HG03175 (cell line): ENCODE data around the gene TEX44.

Experiments
- ATAC-seq: cut with Tn5 transposase; IDR thresholded peaks from one replicate; pipeline ENCODE4 v1.9.1; 2021; ENCODE audit warnings: mild to moderate bottlenecking, moderate library complexity; ENCODE audit not compliant: unreplicated experiment

The TEX44 gene

DNA sequence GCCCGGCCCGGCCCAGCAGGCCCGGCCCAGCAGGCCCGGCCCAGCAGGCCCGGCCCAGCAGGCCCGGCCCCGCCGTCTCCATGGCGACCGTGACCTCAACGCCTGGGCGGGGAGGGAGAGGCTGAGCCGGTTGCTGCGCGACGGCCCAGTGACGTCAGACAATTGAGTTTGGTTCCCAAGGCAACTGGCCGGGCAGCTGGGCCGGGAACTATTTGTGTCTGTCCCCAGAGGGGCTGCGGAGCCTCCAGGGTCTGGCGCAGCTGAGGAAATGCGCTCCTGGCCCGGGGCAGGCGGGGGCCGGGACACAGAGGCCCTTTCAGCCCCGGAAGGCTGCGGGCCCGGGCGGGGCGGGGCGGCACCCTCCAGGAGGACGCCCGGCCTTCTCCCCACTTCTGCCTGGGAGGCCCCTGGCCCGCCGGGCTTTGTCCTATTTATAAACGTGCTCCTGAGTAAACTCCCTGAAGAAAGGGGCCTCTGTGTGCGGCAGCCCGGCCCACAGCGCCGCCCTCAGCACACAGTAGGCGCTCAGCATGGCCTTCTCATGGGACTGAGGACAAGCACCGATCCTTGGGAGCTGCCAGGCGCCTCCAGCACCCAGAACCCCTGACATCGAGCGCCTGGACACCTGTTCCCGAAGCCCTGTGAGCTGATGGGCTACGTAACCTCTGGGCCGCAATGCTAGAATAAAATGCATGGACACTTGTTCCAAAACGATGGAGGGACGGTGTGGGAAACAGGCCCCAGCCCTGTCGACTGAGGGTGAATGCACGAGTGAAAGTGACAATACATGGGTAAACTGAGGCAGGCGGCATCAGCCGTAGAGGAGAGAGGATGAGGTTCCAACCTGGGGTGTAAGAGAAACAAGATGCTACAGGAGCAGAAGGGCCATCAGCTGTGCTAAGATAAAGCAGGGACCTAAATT, 12.3 kb downstream of the TEX44 start:
- peak; percentile 88 for ATAC-seq

DNA sequence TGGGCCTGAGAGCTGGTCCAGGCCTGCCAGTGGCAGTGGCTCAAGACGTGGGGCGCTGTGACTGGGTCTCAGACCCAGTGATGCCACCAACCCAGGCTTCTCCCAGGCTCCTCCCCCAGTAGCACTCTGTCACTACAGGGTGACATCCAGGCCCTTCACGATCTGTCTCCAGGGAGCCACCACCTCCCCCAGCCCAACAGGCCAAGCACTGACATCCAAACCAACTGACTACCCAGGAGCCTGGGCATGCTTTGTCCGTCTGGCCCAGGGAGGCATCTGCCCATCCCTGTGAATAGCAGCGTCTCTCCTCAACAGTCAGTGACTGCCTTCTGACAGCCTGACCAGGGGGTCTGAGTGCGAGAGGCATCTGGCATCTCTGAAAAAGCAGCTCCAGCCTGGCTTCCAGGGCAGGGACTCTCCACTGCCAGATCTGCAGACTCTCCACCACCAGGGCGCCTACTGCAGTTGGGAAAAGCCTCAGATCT, 13.0 kb downstream of the TEX44 start:
- no peak for ATAC-seq

DNA sequence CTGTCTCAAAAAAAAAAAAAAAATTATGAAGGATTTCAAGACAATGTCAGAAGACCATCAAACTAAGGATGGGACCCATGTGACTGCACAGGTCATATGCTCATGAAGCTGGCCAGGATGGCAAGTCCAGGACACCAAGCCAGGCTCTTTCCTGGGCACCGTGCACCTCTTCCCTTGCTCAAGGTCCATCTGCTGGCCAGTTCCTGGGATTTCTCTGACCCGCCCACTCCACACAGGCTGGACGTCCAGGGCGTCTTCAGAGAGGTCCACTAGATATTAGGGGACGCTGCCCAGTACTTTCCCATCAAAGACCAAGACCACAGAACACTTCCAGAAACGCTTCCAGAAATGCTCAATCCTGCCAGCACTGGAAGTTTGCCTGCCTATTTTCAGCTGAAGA, 14.3 kb downstream of the TEX44 start:
- no peak for ATAC-seq

DNA sequence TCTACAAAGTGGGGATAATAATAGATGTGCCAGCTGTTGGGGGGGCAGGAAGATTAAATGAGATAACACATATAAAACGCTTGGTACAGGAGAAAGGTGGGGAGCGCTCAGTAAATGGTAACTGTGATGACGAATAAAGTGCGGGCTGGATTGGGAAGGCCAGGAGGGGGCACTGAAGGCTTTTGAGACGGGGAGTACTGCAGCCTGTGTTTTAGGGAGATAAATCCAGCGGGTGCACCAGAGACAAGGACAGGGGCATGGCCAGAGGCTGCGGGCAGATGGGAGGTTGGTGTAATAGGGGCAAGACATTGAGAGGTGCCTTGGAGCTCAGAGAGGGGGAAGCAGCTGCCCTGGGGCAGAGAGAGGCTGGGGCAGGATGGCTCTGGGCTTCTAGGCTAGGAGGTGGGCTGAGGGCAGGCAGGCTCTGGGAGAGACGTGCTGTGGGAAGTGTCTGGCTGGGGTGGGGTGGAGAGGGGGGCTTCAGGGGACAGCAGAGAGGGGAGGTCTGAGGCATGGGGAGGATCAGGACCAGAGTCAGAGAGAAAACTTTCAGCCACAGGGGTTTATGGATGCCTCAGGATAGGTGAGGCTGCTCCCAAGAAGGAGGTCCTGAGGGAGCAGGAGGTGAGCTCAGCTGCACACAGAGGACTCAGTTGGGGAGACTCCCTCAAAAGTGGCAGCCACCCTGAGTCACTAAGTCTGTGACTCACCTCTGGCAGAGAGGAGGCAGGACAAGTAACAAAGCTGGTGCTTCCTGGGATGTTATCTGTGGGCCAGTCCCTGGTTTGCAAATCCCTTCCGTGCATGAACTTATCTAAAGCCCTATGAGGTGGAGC, 18.8 kb downstream of the TEX44 start:
- no peak for ATAC-seq

DNA sequence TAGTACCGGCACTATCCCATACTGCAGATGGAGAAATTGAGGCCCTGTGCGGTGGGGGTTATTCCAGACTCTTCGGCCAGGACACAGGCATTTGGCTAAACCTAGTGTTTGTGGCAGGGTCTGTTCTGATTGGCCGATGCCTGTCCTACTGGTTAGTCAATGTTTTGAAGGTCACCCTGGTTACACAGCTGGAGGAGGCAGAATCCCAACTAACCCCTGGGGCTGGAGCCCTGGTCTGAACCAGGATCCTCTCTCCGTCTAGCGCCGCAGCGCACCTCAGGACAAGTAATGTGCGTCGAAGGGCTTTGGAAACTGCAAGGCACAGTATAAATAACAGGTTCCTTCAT, 19.4 kb downstream of the TEX44 start:
- no peak for ATAC-seq

DNA sequence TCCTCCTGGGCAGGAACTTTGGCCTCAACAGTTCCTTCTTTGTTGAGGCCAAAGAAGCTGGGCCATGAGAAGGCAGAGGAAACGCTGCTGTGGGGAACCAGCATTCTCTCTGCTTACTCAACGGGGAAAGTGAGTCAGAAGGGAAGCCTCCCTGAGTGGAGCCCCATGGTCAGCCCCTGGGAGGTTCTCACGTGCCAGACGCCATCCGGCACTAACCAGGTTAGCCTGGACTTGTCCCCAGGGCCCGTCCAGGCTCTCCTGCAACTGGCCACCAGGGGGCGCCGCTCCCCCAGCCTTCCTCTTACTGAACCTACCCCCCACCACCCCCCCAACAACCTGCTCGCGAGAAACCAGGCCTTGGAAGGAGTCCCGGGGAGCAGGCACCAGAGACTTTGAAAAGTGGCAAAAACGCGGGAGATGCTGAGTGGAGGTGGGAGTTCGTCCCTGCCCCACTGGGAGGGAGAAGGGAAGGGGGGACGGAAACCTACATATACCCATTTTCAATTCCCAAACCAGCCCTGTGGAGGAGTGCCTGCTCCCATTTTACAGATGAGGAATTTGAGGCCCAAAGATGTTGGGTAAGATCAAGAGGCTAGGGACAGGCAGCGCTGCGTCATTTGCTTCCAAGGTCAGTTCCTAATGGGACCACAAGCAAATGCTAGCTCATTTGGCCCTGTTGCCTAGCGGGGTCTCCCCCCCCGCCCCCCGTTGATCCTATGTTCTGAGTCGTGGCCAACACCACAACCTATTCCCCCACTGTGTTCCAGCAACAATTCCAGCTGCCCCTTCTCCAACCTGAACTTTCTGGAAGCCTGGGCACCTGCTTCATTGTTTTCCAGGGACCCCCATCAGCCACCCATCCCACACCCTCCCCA, 20.0 kb downstream of the TEX44 start:
- peak; percentile 38 for ATAC-seq

DNA sequence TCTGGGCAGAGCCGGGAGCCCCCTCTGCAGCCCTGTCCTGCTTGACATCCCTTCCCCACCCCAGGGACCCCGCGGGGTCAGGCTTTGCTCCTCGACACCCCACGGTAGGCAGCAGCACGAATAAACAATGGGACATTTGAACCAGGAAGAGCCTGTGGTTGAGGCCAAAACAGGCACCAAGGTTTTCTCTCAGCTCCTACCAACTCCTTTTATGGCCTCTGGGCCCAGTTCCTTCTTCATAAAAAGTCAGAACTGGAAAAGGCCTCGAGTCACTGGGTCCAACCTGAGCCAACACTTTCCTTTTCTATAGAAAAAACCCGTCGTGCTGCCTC, 20.6 kb downstream of the TEX44 start:
- no peak for ATAC-seq

DNA sequence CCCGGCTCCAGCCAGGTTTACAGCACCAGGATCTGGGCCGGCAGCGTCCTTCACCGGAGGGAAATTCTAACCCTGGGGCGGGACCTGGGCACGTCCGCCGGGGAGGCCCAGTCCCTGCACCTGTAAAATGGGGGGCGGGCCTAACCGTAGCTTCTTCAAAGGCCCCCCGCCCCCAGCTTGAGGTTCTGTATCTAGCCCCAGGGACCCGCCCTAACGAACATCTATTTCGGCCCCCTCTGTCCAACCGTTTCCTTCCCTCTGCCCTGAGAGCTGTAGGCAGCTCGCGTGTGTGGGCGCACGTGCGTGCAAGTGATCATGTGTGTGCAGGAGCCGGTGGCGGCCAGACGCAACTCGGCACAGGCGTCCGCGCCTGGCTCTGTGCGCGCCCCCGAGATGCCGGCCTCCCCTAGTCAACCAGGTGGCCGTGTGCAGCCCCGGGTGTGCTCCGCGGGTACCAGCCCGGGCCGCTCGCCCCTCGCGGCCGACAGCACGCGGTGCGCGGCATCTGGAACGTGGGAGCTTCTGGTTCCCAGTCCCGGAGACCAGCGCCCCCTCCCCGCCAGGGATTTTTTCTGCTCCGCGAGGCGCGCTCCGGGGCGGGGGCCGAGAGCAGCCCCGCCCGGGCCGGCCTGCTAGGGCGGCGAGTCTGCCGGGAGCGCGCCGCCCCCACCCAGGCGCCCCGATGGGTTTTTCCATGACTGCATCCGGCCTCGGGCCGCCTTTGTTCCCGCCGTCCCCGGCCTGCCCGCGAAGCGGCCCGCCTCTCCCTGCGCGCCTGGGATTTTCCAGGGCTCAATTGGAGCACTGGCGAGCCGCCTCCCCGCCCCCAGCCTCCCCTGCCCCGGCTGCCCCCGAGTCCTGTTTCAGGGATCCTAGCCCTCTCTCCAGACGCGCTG, 21.2 kb downstream of the TEX44 start:
- ATAC-seq, result peak; percentile 76

DNA sequence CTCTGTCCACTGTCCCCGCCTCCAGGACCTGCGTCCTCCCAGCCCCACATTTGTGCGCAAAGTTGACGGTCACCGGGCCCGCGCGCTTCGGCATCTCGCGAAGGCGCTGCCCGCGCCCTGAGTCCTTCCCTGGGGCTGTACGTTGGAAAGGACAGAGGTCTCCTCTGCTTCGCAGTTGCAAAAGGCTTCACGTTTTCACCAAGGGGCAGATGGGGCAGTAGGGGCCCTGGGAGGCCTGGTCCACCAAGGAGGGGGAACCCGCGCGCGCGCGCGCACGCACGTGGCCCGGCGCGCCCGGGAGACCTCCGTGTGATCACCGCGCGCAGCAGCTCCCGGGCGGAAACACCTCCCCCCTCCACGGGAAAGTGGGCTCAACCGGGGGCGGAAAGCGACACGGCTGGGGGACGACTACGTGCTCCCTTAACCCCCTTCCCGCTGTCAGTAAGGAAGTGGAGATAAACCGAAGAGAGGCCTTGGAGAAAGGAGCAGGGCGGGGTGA, 21.9 kb downstream of the TEX44 start:
- ATAC-seq, result no peak

DNA sequence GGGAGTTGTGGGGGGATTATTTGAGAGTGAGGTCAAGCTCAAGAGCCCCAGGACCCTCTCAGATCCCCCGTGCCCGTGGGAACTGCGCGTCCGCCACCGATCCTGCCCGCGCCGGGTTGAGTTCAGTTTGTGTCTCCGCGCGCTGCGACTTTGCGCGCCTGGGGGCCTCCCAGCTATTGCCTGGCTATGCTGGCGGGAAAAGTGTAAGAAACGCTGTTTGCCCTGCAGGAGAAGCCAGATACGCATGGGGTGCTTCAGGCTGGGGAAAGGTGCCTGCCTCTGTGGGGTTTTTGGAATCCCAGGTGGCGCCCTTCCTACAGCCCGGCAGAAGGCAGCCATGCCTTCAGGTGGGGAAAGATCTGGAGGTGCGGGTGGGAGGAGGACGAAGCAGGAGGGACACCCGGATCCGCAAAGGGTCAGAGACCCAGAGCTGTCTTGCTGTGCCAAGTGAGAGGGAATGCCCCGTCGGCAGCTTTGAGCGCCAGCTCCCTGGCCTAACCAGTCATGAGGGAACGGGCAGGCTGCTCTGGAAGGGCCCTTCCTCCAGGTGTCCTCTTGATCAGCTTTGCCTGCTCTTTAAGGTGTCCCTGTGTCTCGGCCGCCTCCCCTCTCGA, 22.5 kb downstream of the TEX44 start:
- ATAC-seq, result no peak

DNA sequence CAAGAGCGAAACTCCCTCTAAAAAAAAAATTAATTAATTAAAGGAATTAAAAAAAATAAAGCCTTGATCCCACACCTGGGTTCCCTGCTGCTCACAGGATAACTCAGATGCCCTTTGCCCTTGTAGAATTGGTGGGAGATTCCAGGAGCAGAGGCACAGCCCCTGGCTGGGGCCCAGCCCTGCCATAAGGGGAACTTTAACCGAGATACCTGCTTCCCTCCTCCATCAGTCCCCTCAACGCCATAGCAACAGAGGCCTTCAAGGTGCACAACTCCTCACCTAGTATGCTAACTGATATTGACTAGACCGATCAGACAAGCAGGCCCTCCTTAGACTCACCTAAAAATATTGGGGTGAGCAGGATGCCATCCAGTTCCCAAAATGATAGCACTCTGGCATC, 23.6 kb downstream of the TEX44 start:
- ATAC-seq, result no peak

DNA sequence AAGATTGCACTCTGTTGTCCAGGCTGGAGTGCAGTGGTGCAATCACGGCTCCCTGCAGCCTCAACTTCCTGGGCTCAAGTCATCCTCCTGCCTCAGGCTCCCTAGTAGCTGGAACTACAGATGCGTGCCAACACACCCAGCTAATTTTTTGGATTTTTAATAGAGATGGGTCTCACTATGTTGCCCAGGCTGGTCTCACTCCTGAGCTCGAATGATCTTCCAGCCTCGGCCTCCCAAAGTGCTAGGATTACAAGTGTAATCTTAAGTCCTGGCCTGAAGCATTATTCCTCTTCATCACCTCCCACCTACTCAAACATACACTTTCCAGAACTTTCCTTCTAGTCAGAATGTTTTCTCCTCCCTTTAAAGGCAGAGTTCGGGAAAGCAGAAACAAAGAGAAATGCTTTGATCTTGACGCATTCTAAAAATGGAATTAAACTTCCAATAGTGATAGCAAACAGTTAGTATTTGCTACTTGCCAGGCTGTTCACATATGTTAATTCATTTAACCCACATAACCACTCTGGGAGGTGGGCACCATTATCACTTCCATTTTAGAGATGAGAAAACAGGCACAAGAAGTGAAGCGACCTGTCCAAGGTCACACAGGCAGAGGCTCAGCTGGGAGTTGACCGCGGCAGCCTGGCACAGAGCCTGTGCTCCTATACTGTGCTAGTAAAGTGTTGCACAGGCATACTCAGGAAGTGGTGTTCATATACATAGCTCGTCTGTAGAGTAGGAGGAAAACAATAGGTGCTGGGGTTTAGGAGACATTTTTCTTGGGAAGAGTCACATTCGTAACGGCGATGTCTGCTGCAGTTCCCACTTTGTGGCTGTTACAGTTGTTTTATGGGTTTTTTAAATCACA, 24.6 kb downstream of the TEX44 start:
- ATAC-seq, result no peak

DNA sequence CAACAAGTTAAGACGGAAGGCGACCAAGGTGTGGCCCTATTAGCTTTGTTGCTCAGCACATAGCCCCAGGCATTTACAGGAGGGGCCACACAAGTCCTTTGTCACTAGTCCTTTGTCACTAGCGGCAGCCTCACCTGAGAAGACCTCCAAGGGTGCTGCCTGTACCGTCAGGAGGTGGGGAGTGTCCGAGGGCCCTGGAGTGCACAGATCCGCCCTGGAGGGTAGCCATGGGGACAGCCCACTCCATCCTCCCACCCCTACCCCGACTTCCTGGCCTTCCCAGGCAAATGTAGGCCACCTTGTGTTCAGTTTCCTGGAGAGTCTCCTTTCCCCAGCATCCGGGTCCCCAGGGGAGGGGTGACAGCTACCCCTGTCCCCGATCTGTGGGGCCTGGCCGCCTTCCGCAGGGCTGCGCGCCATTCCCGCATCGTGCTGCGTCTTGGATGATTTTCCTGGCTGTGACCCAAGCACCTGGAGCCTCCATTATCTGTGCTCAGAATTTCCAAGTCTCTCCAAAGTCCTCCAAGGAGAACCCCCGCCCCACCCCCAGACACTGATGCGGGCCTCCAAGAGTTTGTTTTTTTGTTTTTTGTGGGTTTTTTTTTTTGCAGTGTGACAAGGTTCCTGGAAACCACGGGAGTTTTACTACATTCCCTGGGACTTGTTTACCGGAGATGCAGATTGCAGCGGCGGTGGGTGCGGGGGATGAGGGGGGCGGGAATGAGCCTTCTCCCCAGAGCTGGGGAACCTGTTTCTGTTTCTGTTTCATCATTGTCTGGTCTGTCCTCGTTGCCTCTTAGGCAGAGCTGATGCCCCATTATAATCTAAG, 28.6 kb downstream of the TEX44 start:
- no peak for ATAC-seq

DNA sequence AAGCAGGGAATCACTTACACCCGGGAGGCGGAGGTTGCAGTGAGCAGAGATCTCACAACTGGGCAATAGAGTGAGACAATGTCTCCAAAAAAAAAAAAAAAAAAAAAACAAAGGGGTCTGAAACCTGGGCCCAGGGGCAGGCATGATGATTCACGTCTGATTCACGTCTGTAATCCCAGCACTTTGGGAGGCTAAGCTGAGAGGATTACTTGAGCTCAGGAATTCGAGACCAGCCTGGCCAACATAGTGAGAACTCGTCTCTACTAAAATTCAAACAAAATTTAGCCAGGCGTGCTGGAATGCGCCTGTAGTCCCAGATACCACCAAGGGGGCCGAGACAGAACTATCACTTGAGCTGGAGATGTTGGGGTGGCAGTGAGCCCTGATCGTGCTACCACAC, 30.3 kb downstream of the TEX44 start:
- ATAC-seq, result no peak

DNA sequence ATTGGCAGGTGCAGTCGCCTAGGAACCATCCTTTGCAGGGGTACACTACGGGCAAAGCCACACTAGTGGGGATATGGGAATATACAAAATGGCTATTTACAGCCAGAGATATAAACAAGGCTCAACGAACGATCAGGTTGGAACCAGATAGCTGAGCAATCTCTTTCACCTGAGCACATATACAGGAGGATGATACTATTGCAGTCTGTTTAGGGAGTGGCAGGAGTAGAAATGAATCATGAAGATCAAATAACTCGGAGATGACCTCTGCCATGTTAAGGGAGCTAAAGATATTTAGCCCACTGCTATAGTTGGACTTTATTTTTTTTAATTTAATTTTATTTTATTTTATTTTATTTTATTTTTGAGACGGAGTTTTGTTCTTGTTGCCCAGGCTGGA, 33.8 kb downstream of the TEX44 start:
- no peak for ATAC-seq

DNA sequence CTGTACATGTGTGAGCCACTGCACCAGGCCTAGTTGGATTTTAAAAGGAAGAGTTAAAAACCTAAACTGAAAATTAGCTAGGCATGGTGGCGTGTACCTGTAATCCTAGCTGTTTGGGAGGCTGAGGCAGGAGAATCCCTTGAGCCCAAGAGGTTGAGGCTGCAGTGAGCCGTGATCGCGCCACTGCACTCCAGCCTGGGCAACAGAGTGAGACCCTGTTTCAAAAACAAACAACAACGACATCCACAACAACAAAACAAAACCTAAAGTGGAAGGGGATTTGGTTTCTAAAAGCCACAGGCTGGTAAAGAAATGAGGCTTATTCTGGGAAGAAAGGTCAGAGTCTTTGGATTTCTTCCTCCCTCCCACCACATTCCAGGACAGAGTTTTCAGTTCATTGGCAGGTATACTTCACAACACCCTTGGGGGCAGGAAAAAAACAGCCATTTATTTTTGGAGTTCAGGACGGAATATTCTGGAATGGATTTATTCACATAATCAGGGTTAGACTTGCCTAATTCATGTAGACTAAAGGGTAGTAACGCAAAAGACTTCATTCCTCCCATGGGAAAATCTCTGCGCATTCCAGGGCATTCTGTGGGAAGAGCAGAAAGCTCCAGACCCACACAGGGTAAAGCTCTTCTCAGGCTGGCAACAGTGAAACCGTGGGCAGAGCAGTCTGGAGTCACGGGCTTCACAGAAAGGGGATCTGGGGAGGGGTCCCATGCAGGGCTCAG, 34.9 kb downstream of the TEX44 start:
- ATAC-seq, result no peak

DNA sequence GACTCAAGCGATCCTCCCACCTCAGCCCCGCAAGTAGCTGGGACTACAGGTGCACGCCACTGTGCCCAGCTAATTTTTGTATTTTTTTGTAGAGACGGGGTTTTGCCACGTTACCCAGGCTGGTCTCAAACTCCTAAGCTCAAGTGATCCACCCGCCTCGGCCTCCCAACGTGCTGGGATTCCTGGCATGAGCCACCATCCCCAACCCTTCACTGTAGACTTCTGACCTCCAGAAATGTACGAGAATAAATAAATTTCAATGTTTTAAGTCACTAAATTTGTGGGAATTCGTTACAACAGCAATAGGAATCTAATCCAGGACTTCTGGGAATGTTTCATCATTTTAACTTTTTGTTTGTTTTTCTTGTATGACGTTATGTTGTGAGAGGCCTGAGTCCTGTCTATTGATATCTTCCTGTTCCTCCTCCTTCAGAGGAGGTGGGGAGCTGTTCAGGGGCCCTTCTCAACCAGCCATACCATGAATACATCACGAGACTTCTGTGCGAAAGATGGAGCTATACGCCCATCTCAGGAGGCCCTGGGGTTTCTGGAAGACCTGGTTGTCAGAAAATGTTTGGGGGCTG, 40.0 kb downstream of the TEX44 start:
- ATAC-seq, result no peak
